GM19372 (cell line): Measurements from ENCODE around the gene PAX7.

Source experiments
- ATAC-seq: cut with Tn5 transposase; IDR thresholded peaks from one replicate; pipeline ENCODE4 v1.9.1; 2021; ENCODE audit warnings: mild to moderate bottlenecking, low read depth, moderate library complexity; ENCODE audit not compliant: unreplicated experiment

Gene PAX7

GRCh38 chr1:18657506-18658201, 27.0 kb downstream of the PAX7 start:
- no peak for ATAC-seq

- ATAC-seq = no peak
Measured at GRCh38 chr1:18658831-18659230, 28.2 kb downstream of the PAX7 start.

- no peak for ATAC-seq
Measured at GRCh38 chr1:18661404-18662285, 31.0 kb downstream of the PAX7 start.

GRCh38 chr1:18662286-18662639, 31.6 kb downstream of the PAX7 start:
- no peak for ATAC-seq

GRCh38 chr1:18666317-18666920, 35.8 kb downstream of the PAX7 start:
- ATAC-seq = no peak

GRCh38 chr1:18667333-18667732, 36.7 kb downstream of the PAX7 start:
- ATAC-seq = no peak

- no peak for ATAC-seq
Measured at GRCh38 chr1:18668046-18668445, 37.4 kb downstream of the PAX7 start.

- no peak for ATAC-seq
Measured at GRCh38 chr1:18668750-18669404, 38.2 kb downstream of the PAX7 start.

GRCh38 chr1:18670121-18670867, 39.6 kb downstream of the PAX7 start:
- ATAC-seq = no peak

GRCh38 chr1:18670868-18671225, 40.2 kb downstream of the PAX7 start:
- ATAC-seq = no peak

GRCh38 chr1:18673976-18674375, 43.3 kb downstream of the PAX7 start:
- no peak for ATAC-seq

- ATAC-seq = no peak
Measured at GRCh38 chr1:18676332-18676781, 45.7 kb downstream of the PAX7 start.

- no peak for ATAC-seq
Measured at GRCh38 chr1:18681423-18681835, 50.8 kb downstream of the PAX7 start.

- no peak for ATAC-seq
Measured at GRCh38 chr1:18682375-18682774, 51.7 kb downstream of the PAX7 start.

GRCh38 chr1:18684303-18684702, 53.7 kb downstream of the PAX7 start:
- ATAC-seq = no peak

GRCh38 chr1:18686540-18686939, 55.9 kb downstream of the PAX7 start:
- ATAC-seq = no peak

GRCh38 chr1:18687273-18687672, 56.6 kb downstream of the PAX7 start:
- ATAC-seq = no peak

- no peak for ATAC-seq
Measured at GRCh38 chr1:18691648-18692047, 61.0 kb downstream of the PAX7 start.

GRCh38 chr1:18693256-18694098, 62.8 kb downstream of the PAX7 start:
- no peak for ATAC-seq
